ENCODE data around the gene PTGIR. TPM values are rescaled to one million over a fixed set of nuclear protein-coding genes. Genes with fewer than 3 reads are reported as not detected.
A peak's percentile ranks its signal among the peaks of the same experiment; 100 is the strongest.

The PTGIR gene
- total and polyA plus RNA-seq, 8 donors, result 0.56 to 4.6 (median 2.6) TPM

DNA sequence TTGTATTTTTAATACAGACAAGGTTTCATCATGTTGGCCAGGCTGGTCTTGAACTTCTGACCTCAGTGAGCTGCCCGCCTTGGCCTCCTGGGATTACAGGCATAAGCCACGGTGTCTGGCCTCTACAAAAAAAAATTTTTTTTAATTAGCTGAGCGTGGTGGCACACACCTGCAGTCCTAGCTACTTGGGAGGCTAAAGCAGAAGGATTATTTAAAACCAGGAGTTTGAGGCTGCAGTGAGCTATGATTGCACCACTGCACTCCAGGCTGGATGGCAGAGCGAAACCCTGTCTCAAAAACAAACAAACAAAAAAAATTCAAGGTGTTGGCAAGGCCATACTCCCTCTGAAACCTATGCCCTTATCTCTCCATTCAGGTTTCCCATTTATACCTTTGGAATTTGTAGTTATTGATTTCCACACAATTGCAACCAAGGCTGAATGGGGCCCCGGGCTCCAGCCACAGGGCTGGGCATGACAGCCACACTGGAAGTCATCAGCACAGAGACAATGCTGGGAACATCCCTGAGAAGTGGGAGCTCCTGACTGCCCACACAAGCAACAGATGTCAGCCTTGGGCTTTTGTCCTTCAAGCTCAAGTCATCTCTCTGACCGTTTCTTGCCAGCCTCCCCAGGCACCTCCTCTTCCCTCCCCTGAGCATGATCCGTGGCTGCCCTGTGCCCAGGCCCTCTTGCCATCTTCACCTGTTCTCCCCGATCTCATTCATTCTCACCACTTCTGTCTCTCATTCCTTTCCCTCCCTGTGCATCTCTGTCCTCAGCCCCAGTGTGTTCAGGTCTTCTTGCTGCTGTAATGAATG is 51.0 kb downstream of the PTGIR start:
- Histone ChIP-seq H3K4me3 (no peak overlapping the region), H3K27me3 (no peaks in the 10 kb centered on the region), H3K4me1 (no peaks in the 10 kb centered on the region), H3K27ac (no peak overlapping the region), H3K36me3 (no peaks in the 10 kb centered on the region), H3K9me3 (no peaks in the 10 kb centered on the region)
- 63 to 65% methylated on average over 8 of the region's 8 CpGs for WGBS, 2 donors
- FAIRE-seq (no peak), DNase-seq (no peak), ATAC-seq (peak in 1 of 4 donors; percentile 41)
- TF ChIP-seq, protein P1, sequence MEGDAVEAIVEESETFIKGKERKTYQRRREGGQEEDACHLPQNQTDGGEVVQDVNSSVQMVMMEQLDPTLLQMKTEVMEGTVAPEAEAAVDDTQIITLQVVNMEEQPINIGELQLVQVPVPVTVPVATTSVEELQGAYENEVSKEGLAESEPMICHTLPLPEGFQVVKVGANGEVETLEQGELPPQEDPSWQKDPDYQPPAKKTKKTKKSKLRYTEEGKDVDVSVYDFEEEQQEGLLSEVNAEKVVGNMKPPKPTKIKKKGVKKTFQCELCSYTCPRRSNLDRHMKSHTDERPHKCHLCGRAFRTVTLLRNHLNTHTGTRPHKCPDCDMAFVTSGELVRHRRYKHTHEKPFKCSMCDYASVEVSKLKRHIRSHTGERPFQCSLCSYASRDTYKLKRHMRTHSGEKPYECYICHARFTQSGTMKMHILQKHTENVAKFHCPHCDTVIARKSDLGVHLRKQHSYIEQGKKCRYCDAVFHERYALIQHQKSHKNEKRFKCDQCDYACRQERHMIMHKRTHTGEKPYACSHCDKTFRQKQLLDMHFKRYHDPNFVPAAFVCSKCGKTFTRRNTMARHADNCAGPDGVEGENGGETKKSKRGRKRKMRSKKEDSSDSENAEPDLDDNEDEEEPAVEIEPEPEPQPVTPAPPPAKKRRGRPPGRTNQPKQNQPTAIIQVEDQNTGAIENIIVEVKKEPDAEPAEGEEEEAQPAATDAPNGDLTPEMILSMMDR (IDR thresholded peaks at IDR 0.05), result no peak
- intact Hi-C loops (cut with DNase I), result no loop called here

DNA sequence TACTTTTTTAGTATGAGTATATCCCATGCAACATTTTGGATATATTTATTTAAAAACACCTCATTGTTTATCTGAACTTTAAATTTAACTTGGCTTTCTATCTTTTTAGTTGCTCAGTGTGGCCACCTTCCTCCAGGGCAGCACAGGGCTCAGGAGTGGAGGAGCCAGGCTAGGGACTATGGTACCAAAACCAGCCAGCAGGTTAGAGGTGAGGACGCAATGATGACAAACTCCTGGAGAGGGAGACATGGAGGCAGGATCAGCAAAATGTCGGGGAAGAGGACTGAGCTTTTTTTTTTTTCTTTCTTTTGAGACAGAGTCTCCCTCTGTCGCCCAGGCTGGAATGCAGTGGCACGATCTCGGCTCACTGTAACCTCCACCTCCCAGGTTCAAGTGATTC is 53.4 kb downstream of the PTGIR start:
- H3K36me3 ChIP-seq, result no peaks in the 10 kb centered on the region
- H3K9me3 ChIP-seq, result no peaks in the 10 kb centered on the region
- FAIRE-seq, result no peak
- 60 to 75% methylated on average over 5 of the region's 5 CpGs for WGBS, 2 donors
- no peak overlapping the region for H3K27ac ChIP-seq
- H3K27me3 ChIP-seq, result no peaks in the 10 kb centered on the region
- H3K4me1 ChIP-seq, result no peaks in the 10 kb centered on the region
- DNase-seq, result no peak
- TF ChIP-seq, protein P1 (IDR thresholded peaks at IDR 0.05), result no peak
- no peak overlapping the region for H3K4me3 ChIP-seq
- intact Hi-C loops (cut with DNase I), result no loop called here
- ATAC-seq, result peak in 2 of 4 donors; percentile 36 to 41

Other genes with a start within 250 kb of the PTGIR start
- gene CCDC8, start 211.5 kb downstream of the PTGIR start, total RNA-seq, result 10 to 100 TPM in 5 of 6 donors, 1 to 10 TPM in 1; 9.9 to 22.0 (median 12.6) TPM
- 10 to 100 TPM in 1 of 2 donors, 1 to 10 TPM in 1; 8.2 to 11.3 TPM for gene CCDC8, start 211.5 kb downstream of the PTGIR start, polyA plus RNA-seq
- gene PNMA8C, start 196.2 kb downstream of the PTGIR start, total RNA-seq, result under 1 TPM in 4 of 6 donors, not detected in 2; 0.08 to 0.28 (median 0.12) TPM
- under 1 TPM; 0.15 to 0.61 TPM for gene PNMA8C, start 196.2 kb downstream of the PTGIR start, polyA plus RNA-seq
- 1 to 10 TPM; 2.4 to 8.0 (median 5.8) TPM for gene PNMA8A, start 153.5 kb downstream of the PTGIR start, total RNA-seq
- gene PNMA8A, start 153.5 kb downstream of the PTGIR start, polyA plus RNA-seq, result 1 to 10 TPM; 2.4 to 8.9 TPM
- gene PNMA8B, start 129.2 kb downstream of the PTGIR start, total RNA-seq, result 1 to 10 TPM in 2 of 6 donors, under 1 TPM in 4; 0.47 to 1.4 (median 0.68) TPM
- gene PNMA8B, start 129.2 kb downstream of the PTGIR start, polyA plus RNA-seq, result 1 to 10 TPM; 1.1 to 1.2 TPM
- gene CALM3, start 23.8 kb downstream of the PTGIR start, total RNA-seq, result 100 to 1,000 TPM in 1 of 6 donors, 10 to 100 TPM in 5; 59.6 to 127 (median 83.3) TPM
- 10 to 100 TPM; 86.6 to 95.5 TPM for gene CALM3, start 23.8 kb downstream of the PTGIR start, polyA plus RNA-seq
- gene GNG8, start 11.1 kb upstream of the PTGIR start, total RNA-seq, result not detected
- gene GNG8, start 11.1 kb upstream of the PTGIR start, polyA plus RNA-seq, result not detected
- gene DACT3, start 36.1 kb upstream of the PTGIR start, total RNA-seq, result 1 to 10 TPM in 2 of 6 donors, under 1 TPM in 4; 0.24 to 1.7 (median 0.48) TPM
- gene DACT3, start 36.1 kb upstream of the PTGIR start, polyA plus RNA-seq, result 1 to 10 TPM in 1 of 2 donors, under 1 TPM in 1; 0.89 to 1.3 TPM
- gene PRKD2, start 92.0 kb upstream of the PTGIR start, total RNA-seq, result 10 to 100 TPM; 13.8 to 33.5 (median 20.4) TPM
- 10 to 100 TPM; 61.1 to 90.3 TPM for gene PRKD2, start 92.0 kb upstream of the PTGIR start, polyA plus RNA-seq
- 1 to 10 TPM; 5.0 to 9.4 (median 6.5) TPM for gene FKRP, start 121.0 kb upstream of the PTGIR start, total RNA-seq
- 10 to 100 TPM; 16.6 to 17.4 TPM for gene FKRP, start 121.0 kb upstream of the PTGIR start, polyA plus RNA-seq
- 10 to 100 TPM; 26.4 to 43.5 (median 32.6) TPM for gene STRN4, start 121.4 kb upstream of the PTGIR start, total RNA-seq
- gene STRN4, start 121.4 kb upstream of the PTGIR start, polyA plus RNA-seq, result 10 to 100 TPM; 43.4 to 48.0 TPM
- gene SLC1A5, start 163.5 kb upstream of the PTGIR start, total RNA-seq, result 100 to 1,000 TPM in 1 of 6 donors, 10 to 100 TPM in 4, 1 to 10 TPM in 1; 9.6 to 148 (median 15.9) TPM
- 10 to 100 TPM in 1 of 2 donors, 1 to 10 TPM in 1; 8.6 to 13.9 TPM for gene SLC1A5, start 163.5 kb upstream of the PTGIR start, polyA plus RNA-seq
- gene AP2S1, start 225.8 kb upstream of the PTGIR start, total RNA-seq, result 10 to 100 TPM; 34.5 to 50.9 (median 39.3) TPM
- 10 to 100 TPM; 46.4 to 48.2 TPM for gene AP2S1, start 225.8 kb upstream of the PTGIR start, polyA plus RNA-seq
- 10 to 100 TPM; 14.6 to 26.8 (median 19.9) TPM for gene ARHGAP35, start 235.9 kb upstream of the PTGIR start, total RNA-seq
- 10 to 100 TPM in 1 of 2 donors, 1 to 10 TPM in 1; 8.4 to 12.7 TPM for gene ARHGAP35, start 235.9 kb upstream of the PTGIR start, polyA plus RNA-seq